ENCODE measurements around the gene SLC12A5.
"Not testable (repeated sequence)": the region's sequence is repeated elsewhere in the genome, so short reads cannot be mapped to it uniquely, and the experiment has no call there.

The SLC12A5 gene

GRCh38 chr20:46028772-46029371 is at the start of gene SLC12A5:
SLC12A5 (plus strand) TSS chr20:46029215; CDS start chr20:46029345, 130 bp downstream.
- DNase-seq = no peak

GRCh38 chr20:45981261-45981660 is 47.8 kb upstream of the SLC12A5 start:
- DNase-seq = no peak

GRCh38 chr20:45983279-45983743 is 45.7 kb upstream of the SLC12A5 start:
- DNase-seq = no peak

GRCh38 chr20:45985573-45985972 is 43.4 kb upstream of the SLC12A5 start:
- no peak for DNase-seq

GRCh38 chr20:45987108-45987780 is 41.8 kb upstream of the SLC12A5 start:
- DNase-seq = peak; percentile 60

GRCh38 chr20:45988830-45989229 is 40.2 kb upstream of the SLC12A5 start:
- DNase-seq = not testable (repeated sequence)

- no peak for DNase-seq
These were observed 37.4 kb upstream of the SLC12A5 start for GRCh38 chr20:45991616-45992015.

- DNase-seq = no peak
These were observed 35.6 kb upstream of the SLC12A5 start for GRCh38 chr20:45993197-45993951.

- DNase-seq = no peak
These were observed 34.1 kb upstream of the SLC12A5 start for GRCh38 chr20:45994761-45995493.

GRCh38 chr20:45995495-45996097 is 33.4 kb upstream of the SLC12A5 start:
- DNase-seq = not testable (repeated sequence)

GRCh38 chr20:45997187-45997586 is 31.8 kb upstream of the SLC12A5 start:
- DNase-seq = no peak

- no peak for DNase-seq
These were observed 30.7 kb upstream of the SLC12A5 start for GRCh38 chr20:45998337-45998736.

- no peak for DNase-seq
These were observed 30.3 kb upstream of the SLC12A5 start for GRCh38 chr20:45998761-45999160.

- DNase-seq = no peak
These were observed 29.3 kb upstream of the SLC12A5 start for GRCh38 chr20:45999557-46000261.

GRCh38 chr20:46000262-46000996 is 28.6 kb upstream of the SLC12A5 start:
- no peak for DNase-seq

- no peak for DNase-seq
These were observed 27.5 kb upstream of the SLC12A5 start for GRCh38 chr20:46001498-46001897.

GRCh38 chr20:46002008-46002407 is 27.0 kb upstream of the SLC12A5 start:
- no peak for DNase-seq

GRCh38 chr20:46004187-46004586 is 24.8 kb upstream of the SLC12A5 start:
- DNase-seq = no peak

- no peak for DNase-seq
These were observed 24.0 kb upstream of the SLC12A5 start for GRCh38 chr20:46004889-46005473.

- DNase-seq = no peak
These were observed 22.9 kb upstream of the SLC12A5 start for GRCh38 chr20:46006022-46006705.

All from activated CD4-positive, alpha-beta T cell treated with anti-CD3 and anti-CD28 coated beads for 1 hour (primary cell).